Measurements from ENCODE around the gene SLC39A2. TPM values are rescaled to one million over a fixed set of nuclear protein-coding genes. Genes with fewer than 3 reads are reported as not detected.

The SLC39A2 gene
- total and polyA plus RNA-seq, 4 donors: 0.05 to 0.08 TPM; not detected in 2

DNA sequence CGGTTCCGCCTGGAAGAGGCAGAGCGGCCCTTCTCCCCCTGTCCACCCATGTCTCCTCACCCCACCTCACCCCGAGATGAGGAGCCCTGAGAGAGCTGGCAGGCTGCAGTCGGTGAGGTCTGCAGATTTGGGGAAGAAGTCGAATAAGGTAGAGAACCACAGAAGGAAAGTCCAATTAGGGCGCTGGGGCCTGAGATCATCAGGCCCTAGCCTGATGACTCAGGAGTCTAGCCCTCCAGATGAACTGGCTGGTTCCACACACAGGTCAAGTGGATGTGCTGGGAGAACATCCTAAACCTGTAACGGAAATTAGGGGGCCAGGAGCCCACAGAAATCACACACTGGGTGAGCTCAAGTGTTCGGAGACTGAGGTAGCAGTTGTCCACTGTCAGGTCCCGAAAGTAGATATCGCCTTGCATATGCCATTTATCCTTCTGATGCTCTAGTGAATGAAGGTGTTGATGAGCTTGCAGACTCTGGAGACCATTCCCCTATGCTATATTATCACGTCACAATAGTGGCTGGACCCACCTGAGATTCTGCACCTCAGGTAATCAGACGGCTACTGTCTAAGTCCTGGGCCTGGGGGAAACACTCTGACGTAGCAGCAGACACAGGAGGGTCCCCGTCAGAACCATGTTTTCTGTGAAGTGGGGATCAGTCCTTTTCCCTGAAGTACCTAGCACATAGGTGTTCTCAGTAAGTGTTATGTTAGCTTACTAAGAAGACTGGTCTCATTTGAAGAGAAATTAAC lies 10.2 kb upstream of the SLC39A2 start:
- WGBS: 91% methylated on average over 15 of the region's 15 CpGs
- peak overlapping the region in 1 of 3 donors; percentile 100 for H3K4me3 ChIP-seq (ENCODE audit: low read depth in 1 of 3, low read length in 3 of 3)
- TF ChIP-seq REST (IDR thresholded peaks at IDR 0.05) (no peak), JUND (IDR thresholded peaks at IDR 0.05) (no peak), FOXA2 (IDR thresholded peaks at IDR 0.05) (no peak), RXRA (IDR thresholded peaks at IDR 0.05) (no peak), HNF4G (IDR thresholded peaks at IDR 0.05) (no peak), HNF4A (conservative IDR thresholded peaks at IDR 0.05) (no peak), MAX (IDR thresholded peaks at IDR 0.05) (no peak), ATF3 (IDR thresholded peaks at IDR 0.05) (no peak), GABPA (IDR thresholded peaks at IDR 0.05 in 1 of 2, conservative IDR thresholded peaks at IDR 0.05 in 1 of 2) (no peak), SP1 (IDR thresholded peaks at IDR 0.05) (no peak)
- TF ChIP-seq, protein P1, sequence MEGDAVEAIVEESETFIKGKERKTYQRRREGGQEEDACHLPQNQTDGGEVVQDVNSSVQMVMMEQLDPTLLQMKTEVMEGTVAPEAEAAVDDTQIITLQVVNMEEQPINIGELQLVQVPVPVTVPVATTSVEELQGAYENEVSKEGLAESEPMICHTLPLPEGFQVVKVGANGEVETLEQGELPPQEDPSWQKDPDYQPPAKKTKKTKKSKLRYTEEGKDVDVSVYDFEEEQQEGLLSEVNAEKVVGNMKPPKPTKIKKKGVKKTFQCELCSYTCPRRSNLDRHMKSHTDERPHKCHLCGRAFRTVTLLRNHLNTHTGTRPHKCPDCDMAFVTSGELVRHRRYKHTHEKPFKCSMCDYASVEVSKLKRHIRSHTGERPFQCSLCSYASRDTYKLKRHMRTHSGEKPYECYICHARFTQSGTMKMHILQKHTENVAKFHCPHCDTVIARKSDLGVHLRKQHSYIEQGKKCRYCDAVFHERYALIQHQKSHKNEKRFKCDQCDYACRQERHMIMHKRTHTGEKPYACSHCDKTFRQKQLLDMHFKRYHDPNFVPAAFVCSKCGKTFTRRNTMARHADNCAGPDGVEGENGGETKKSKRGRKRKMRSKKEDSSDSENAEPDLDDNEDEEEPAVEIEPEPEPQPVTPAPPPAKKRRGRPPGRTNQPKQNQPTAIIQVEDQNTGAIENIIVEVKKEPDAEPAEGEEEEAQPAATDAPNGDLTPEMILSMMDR (IDR thresholded peaks at IDR 0.05; ENCODE audit: low read depth, low read length, missing input control): no peak

GRCh38 chr14:20989471-20989786 lies 9.7 kb upstream of the SLC39A2 start:
- Histone ChIP-seq H3K9me3 (ENCODE audit: control insufficient read depth in 4 of 4, low read length in 3 of 4) (no peaks in the 10 kb centered on the region), H3K36me3 (ENCODE audit: control insufficient read depth in 4 of 4, insufficient read depth in 3 of 4, low read depth in 1 of 4, low read length in 3 of 4) (peaks cover 2 to 24% (median 19%) of the 10 kb centered on the region in 4 donors), H3K4me1 (ENCODE audit: control insufficient read depth in 4 of 4, insufficient read depth in 4 of 4, low read length in 3 of 4) (peaks cover 3 to 18% (median 16%) of the 10 kb centered on the region in 4 donors), H3K4me3 (ENCODE audit: low read depth in 1 of 3, low read length in 3 of 3) (peak overlapping the region; percentile 66 to 100 (median 99)), H3K27me3 (ENCODE audit: control insufficient read depth in 4 of 4, insufficient read depth in 4 of 4, low read length in 3 of 4) (no peaks in the 10 kb centered on the region), H3K27ac (ENCODE audit: low read depth in 1 of 2, low read length in 2 of 2) (peak overlapping the region in 1 of 2 donors; percentile 3), H3K9ac (ENCODE audit: low read depth in 1 of 2, low read length in 2 of 2) (peak overlapping the region in 1 of 2 donors; percentile 27)
- WGBS: 4% methylated on average over 11 of the region's 11 CpGs
- no peak for DNase-seq (ENCODE audit: low spot score)
- no peak for TF ChIP-seq HNF4G (IDR thresholded peaks at IDR 0.05)
- no peak for TF ChIP-seq HNF4A (conservative IDR thresholded peaks at IDR 0.05)
- TF ChIP-seq EGR1 (IDR thresholded peaks at IDR 0.05; ENCODE audit: low read depth in 2 of 2): no peak
- TF ChIP-seq TAF1 (conservative IDR thresholded peaks at IDR 0.05): no peak
- no peak for TF ChIP-seq GABPA (IDR thresholded peaks at IDR 0.05 in 1 of 2, conservative IDR thresholded peaks at IDR 0.05 in 1 of 2)
- TF ChIP-seq YY1 (IDR thresholded peaks at IDR 0.05): no peak
- TF ChIP-seq FOXA2 (IDR thresholded peaks at IDR 0.05): no peak
- no peak for TF ChIP-seq JUND (IDR thresholded peaks at IDR 0.05)
- TF ChIP-seq REST (IDR thresholded peaks at IDR 0.05): no peak
- TF ChIP-seq, protein P2, sequence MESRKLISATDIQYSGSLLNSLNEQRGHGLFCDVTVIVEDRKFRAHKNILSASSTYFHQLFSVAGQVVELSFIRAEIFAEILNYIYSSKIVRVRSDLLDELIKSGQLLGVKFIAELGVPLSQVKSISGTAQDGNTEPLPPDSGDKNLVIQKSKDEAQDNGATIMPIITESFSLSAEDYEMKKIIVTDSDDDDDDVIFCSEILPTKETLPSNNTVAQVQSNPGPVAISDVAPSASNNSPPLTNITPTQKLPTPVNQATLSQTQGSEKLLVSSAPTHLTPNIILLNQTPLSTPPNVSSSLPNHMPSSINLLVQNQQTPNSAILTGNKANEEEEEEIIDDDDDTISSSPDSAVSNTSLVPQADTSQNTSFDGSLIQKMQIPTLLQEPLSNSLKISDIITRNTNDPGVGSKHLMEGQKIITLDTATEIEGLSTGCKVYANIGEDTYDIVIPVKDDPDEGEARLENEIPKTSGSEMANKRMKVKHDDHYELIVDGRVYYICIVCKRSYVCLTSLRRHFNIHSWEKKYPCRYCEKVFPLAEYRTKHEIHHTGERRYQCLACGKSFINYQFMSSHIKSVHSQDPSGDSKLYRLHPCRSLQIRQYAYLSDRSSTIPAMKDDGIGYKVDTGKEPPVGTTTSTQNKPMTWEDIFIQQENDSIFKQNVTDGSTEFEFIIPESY (IDR thresholded peaks at IDR 0.05): no peak
- TF ChIP-seq FOXA1 (IDR thresholded peaks at IDR 0.05): no peak
- TF ChIP-seq MAX (IDR thresholded peaks at IDR 0.05): no peak

More for the DNA sequence above, 10.2 kb upstream of the SLC39A2 start:
- peak overlapping the region in 1 of 2 donors; percentile 27 for H3K9ac ChIP-seq (ENCODE audit: low read depth in 1 of 2, low read length in 2 of 2)
- no peak for DNase-seq (ENCODE audit: low spot score)
- H3K36me3 ChIP-seq (ENCODE audit: control insufficient read depth in 4 of 4, insufficient read depth in 3 of 4, low read depth in 1 of 4, low read length in 3 of 4): peaks cover 0 to 19% (median 14%) of the 10 kb centered on the region in 4 donors
- no peaks in the 10 kb centered on the region for H3K27me3 ChIP-seq (ENCODE audit: control insufficient read depth in 4 of 4, insufficient read depth in 4 of 4, low read length in 3 of 4)
- H3K4me1 ChIP-seq (ENCODE audit: control insufficient read depth in 4 of 4, insufficient read depth in 4 of 4, low read length in 3 of 4): peaks cover 3 to 18% (median 16%) of the 10 kb centered on the region in 4 donors
- no peaks in the 10 kb centered on the region for H3K9me3 ChIP-seq (ENCODE audit: control insufficient read depth in 4 of 4, low read length in 3 of 4)
- peak overlapping the region in 1 of 2 donors; percentile 3 for H3K27ac ChIP-seq (ENCODE audit: low read depth in 1 of 2, low read length in 2 of 2)

Measured in liver (tissue), 9 donors.